ENCODE measurements around the gene ZNF830.
"Not testable (repeated sequence)": the region's sequence is repeated elsewhere in the genome, so short reads cannot be mapped to it uniquely, and the experiment has no call there.

Gene ZNF830, protein sequence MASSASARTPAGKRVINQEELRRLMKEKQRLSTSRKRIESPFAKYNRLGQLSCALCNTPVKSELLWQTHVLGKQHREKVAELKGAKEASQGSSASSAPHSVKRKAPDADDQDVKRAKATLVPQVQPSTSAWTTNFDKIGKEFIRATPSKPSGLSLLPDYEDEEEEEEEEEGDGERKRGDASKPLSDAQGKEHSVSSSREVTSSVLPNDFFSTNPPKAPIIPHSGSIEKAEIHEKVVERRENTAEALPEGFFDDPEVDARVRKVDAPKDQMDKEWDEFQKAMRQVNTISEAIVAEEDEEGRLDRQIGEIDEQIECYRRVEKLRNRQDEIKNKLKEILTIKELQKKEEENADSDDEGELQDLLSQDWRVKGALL

DNA sequence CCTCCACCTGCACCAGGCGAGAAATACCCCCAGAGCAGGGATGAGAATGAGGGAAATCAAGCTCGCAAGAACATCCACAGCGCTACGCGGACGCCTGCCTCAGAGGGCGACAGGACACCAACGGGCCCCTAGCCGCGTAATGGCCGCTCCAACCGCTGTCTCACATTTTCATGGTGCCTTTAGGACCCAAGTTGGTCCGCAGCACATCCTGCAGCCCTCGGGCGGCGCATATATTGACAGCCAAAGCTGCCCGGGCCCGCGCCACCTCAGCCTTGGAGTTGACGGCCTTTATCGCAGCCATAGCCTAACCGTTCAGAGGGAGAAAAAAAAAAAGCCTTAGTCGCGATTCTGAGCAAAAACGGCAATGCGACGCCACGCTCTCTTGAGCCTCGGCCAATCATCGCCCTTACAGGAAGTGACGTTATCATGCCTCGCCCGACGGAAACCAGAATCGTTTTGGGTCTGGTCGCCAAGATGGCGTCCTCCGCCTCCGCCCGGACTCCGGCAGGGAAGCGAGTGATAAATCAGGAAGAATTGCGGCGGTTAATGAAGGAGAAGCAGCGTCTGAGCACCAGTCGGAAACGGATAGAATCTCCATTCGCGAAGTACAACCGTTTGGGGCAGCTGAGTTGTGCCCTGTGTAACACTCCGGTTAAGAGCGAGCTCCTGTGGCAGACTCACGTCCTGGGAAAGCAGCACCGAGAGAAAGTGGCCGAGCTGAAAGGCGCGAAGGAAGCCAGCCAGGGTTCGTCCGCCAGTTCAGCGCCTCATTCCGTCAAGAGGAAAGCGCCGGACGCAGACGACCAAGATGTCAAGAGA is at the start of gene ZNF830, which contains the start of gene CCT6B:
TSS of gene ZNF830 (plus strand) at position 448 of the 819 bp plus-strand sequence. CDS start at position 475, 27 bp downstream.
TSS of gene CCT6B (minus strand) at position 368 of the 819 bp plus-strand sequence. CDS start at position 301, 67 bp downstream.
- DNase-seq (ENCODE audit: low read depth in 2 of 2) = peak; percentile 82 to 85

DNA sequence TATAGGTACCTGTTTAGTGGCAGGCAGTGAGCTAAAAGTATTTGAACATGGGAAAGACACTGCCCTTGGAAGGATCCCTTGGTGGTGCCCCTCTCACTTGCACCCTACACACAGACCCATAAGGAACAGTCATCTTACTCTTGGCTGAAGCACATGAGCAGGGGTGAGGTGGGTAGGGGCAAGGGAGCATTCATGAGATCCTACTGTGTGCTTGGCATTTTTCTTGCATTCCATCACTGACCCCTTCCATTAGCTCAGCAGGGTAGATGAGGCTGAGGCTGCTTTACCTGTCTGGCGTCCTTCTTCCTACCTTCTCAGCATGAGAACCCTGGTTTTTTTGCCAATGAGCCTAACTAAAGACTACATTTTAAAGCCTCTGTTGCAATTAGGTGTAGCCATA is 48.3 kb upstream of the ZNF830 start:
- DNase-seq (ENCODE audit: low read depth in 2 of 2) = no peak

DNA sequence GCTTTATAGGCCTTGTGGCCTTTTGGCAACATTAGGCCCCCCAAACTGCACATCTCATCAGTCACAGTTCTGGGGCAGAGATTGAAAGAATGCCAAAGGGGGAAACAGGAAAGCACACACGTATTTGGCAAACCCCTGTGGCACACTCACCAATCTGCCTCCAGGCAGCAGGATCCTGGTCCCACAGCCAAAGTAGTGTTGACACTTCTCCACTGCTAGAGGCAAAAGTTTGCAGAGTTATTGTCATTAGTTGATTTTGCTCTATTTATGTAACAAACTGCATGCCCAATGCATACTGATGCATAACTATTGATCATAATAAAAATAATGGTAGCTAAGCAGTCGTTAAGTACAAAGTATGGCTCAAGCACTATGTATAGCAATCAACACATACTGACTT is 45.2 kb upstream of the ZNF830 start:
- no peak for DNase-seq (ENCODE audit: low read depth in 2 of 2)

- DNase-seq (ENCODE audit: low read depth in 2 of 2) = no peak
These were observed 44.0 kb upstream of the ZNF830 start for GRCh38 chr17:34917381-34917780.

GRCh38 chr17:34920676-34921075 is 40.7 kb upstream of the ZNF830 start:
- DNase-seq (ENCODE audit: low read depth in 2 of 2) = no peak

DNA sequence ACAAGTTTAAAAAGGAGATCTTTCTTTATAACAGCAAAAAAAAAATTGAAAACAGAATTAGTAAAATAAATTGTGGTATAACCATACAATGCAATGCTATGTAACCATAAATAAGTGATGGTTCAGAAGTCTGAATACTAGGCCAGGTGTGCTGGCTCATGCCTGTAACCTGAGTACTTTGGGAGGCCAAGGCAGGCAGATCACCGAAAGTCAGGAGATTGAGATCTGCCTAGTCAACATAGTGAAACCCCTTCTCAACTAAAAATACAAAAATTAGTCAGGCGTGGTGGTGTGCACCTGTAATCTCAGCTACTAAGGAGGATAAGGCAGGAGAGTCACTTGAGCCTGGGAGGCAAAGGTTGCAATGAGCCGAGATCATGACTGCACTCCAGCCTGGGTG is 34.7 kb upstream of the ZNF830 start:
- DNase-seq (ENCODE audit: low read depth in 2 of 2) = no peak

DNA sequence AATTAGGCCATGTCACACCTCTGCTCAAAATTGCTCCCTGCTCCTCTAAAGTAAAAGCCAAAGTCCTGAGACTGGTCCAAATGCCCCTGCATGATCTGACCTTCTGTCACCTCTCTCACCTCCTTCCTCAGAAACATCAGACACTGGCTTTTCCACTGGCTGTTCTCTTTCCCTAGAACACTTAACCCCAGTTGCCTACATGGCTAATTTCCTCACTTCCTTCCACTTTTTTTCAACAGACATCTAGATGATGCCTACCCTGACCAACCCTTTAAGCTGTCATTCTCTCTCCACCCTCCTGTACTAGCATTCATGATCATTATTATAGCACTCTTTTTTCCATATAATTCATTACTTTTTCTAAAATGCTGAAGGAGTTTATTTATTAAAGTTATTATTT is 31.1 kb upstream of the ZNF830 start:
- DNase-seq (ENCODE audit: low read depth in 2 of 2) = no peak

DNA sequence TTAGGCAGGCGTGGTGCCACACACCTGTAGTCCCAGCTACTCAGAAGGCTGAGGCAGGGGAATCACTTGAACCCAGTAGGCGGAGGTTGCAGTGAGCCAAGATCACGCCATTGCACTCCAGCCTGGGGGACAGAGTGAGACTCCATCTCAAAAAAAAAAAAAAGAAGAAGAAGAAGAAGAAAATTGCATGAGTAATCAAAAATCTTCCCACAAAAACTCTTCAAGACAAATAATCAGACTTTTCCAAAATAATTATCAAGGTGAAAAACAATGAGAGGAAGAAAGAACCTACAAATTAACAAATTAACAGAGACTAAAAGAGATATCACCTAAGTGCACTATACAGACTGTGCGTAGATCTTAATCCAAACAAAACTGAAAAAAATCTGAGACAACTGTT is 10.6 kb upstream of the ZNF830 start:
- not testable (repeated sequence) for DNase-seq (ENCODE audit: low read depth in 2 of 2)

GRCh38 chr17:34958438-34958837 is 2.9 kb upstream of the ZNF830 start:
- DNase-seq (ENCODE audit: low read depth in 2 of 2) = no peak

DNA sequence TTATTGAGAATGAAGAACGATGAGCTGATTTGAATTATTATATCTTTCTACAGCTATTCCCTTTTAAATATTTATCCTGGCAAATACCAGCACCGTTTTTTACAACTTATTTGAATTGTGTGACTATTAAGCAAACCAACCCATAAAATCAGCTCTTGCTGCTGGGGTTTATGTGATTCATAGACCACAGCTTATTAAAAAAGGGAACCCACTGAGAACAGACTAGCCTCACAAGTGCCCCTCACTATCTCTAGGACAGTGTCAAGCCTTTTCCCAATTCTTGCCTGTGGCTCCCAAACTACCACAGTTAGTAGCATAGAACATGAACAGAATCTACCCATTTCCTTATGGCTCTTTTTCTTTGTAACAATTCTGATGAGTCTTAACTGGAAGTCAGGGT is 12.8 kb downstream of the ZNF830 start:
- no peak for DNase-seq (ENCODE audit: low read depth in 2 of 2)

GRCh38 chr17:34974794-34975785 is 13.8 kb downstream of the ZNF830 start:
- no peak for DNase-seq (ENCODE audit: low read depth in 2 of 2)

GRCh38 chr17:34979153-34979552 is 17.8 kb downstream of the ZNF830 start:
- no peak for DNase-seq (ENCODE audit: low read depth in 2 of 2)

DNA sequence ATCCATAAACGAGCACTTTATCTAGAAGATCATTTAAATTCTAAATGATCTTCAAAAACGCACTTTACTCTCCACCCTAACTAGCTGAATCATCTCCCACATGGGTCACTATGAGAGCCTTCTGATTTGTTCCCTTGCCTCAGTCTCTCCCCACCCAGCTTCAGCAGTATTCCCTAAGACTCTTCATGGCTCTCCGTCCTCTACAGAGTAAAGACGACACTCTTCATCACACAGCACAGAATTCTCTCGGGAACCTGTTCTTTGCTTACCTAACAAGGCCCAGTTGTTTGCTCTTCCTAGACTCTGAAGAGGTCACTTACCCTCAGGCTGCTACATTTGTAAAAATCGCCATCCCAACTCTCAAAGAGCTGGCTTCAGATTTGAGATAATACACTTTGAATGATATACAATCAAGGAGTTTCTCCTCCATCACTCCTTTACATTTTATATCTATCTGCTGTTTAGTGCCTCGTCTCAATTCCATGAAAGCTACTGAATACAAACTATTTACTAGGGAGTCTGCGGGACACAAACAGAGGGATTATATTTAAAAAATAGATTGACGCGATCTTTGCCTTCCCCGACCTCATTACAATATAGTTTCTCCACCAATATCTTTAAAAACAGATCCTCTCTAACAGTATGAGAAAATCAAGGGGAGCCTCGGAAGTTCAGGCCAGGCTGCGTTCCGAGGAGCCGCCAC is 18.5 kb downstream of the ZNF830 start:
- DNase-seq (ENCODE audit: low read depth in 2 of 2) = no peak

- peak; percentile 87 to 95 for DNase-seq (ENCODE audit: low read depth in 2 of 2)
These were observed 19.0 kb downstream of the ZNF830 start, which contains the start of gene LIG3 for GRCh38 chr17:34980353-34980680. TSS of gene LIG3 (plus strand) at chr17:34980512. CDS start at chr17:34983006, 2,494 bp downstream.

- peak; percentile 58 to 59 for DNase-seq (ENCODE audit: low read depth in 2 of 2)
These were observed 19.6 kb downstream of the ZNF830 start for GRCh38 chr17:34980681-34981537.

- no peak for DNase-seq (ENCODE audit: low read depth in 2 of 2)
These were observed 20.4 kb downstream of the ZNF830 start for GRCh38 chr17:34981538-34982241.

GRCh38 chr17:34987232-34987631 is 25.9 kb downstream of the ZNF830 start:
- no peak for DNase-seq (ENCODE audit: low read depth in 2 of 2)

GRCh38 chr17:34988644-34989043 is 27.3 kb downstream of the ZNF830 start:
- no peak for DNase-seq (ENCODE audit: low read depth in 2 of 2)

DNA sequence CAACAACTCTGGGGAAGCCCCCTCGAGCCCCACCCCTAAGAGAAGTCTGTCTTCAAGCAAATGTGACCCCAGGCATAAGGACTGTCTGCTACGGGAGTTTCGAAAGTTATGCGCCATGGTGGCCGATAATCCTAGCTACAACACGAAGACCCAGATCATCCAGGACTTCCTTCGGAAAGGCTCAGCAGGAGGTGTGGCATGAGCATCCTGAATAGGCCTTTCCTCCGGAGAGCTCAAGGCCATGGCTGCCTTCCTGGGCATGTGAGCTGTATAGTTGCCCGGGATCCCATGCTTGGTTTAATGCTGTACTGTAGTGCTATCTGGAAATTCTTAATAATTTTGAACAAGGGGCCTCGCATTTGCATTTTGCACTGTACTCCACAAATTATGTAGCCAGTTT is 28.1 kb downstream of the ZNF830 start:
- no peak for DNase-seq (ENCODE audit: low read depth in 2 of 2)

Data from stimulated activated CD4-positive, alpha-beta T cell treated with anti-CD3 and anti-CD28 coated beads, Interleukin-12 subunit alpha, Interleukin-12 subunit beta, amount 100 ng/mL, for 24 hours (primary cell).